D721Med (cell line): ENCODE measurements around the gene DHRS12.
A peak's percentile ranks its signal among the peaks of the same experiment; 100 is the strongest.

Experiments
- DNase-seq: peaks from one replicate; pipeline ENCODE4 v3.0.0; 2011; ENCODE audit warnings: low spot score; ENCODE audit not compliant: insufficient read length
- FAIRE-seq: peaks from 2 replicates; lab custom pipeline; 2011; peaks lifted over from hg19 to GRCh38; lab: Jason Lieb, UNC
- TF ChIP-seq, protein P1 (sequence below): IDR thresholded peaks from 2 replicates; pipeline ENCODE4 v1.5.1; 2012; ENCODE audit warnings: mild to moderate bottlenecking, control low read depth; ENCODE audit not compliant: insufficient read depth; ENCODE audit errors: missing control alignments

The DHRS12 gene

DNA sequence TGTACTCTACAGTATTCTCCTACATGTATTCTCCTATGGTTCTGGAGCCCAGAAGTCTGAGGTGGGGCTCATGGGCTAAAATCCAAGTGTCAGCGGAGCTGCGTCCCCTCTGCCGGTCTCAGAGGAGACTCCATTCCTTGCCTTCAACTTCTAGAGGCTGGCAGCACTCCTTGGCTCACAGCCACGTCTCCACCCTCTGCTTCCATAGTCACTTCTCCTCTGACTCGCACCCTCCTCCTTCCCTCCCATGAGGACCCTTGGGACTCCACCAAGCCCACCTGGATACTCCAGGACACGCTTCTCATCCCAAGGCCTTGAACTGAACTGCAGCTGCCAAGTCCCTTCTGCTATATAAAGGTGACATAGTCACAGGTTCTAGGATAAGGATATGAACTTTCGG, 27.8 kb downstream of the DHRS12 start:
- DNase-seq (no peak), FAIRE-seq (no peak)
- TF ChIP-seq, protein P1, sequence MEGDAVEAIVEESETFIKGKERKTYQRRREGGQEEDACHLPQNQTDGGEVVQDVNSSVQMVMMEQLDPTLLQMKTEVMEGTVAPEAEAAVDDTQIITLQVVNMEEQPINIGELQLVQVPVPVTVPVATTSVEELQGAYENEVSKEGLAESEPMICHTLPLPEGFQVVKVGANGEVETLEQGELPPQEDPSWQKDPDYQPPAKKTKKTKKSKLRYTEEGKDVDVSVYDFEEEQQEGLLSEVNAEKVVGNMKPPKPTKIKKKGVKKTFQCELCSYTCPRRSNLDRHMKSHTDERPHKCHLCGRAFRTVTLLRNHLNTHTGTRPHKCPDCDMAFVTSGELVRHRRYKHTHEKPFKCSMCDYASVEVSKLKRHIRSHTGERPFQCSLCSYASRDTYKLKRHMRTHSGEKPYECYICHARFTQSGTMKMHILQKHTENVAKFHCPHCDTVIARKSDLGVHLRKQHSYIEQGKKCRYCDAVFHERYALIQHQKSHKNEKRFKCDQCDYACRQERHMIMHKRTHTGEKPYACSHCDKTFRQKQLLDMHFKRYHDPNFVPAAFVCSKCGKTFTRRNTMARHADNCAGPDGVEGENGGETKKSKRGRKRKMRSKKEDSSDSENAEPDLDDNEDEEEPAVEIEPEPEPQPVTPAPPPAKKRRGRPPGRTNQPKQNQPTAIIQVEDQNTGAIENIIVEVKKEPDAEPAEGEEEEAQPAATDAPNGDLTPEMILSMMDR = no peak

DNA sequence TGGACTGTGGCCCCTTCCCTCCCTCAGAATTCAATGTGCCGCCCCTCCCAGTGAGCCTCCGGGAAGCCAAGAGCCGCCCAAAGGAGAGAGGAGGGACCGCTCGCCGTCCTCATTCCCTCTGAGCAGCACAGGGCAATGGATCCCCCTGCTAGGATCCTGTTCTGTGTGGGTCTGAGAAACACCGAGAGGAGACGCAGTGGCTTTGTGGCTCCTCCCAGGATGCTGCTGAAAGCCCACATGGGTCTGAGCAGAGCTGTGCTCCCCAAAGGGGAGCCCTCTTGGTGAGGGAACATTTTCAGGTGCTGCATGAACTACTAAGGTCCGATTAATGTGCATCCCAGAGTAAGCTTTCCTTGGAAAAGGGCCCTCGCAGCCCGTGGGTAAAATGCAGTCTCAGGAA, 30.4 kb downstream of the DHRS12 start:
- DNase-seq = no peak
- FAIRE-seq = no peak
- TF ChIP-seq, protein P1 = no peak

DNA sequence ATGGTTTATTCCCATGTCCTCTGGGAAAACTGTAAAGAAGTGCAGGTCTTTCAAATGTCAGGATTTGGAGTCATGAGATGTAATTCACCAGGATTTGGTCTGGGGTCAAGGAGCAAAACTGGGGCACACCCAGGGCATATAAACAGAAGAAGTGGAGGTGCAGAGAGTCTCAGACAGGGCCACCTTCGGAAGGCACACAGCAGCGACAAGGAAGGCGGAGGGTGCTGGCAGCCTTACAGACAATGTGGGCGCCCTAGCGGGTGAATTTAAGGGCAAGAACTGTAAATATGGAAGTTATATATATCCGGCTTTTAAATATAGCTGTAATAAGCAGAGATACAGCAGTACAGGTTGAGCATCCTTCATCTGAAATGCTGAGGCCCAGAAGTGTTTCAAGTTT, 31.2 kb downstream of the DHRS12 start:
- DNase-seq (no peak), FAIRE-seq (no peak)
- TF ChIP-seq, protein P1 = no peak

DNA sequence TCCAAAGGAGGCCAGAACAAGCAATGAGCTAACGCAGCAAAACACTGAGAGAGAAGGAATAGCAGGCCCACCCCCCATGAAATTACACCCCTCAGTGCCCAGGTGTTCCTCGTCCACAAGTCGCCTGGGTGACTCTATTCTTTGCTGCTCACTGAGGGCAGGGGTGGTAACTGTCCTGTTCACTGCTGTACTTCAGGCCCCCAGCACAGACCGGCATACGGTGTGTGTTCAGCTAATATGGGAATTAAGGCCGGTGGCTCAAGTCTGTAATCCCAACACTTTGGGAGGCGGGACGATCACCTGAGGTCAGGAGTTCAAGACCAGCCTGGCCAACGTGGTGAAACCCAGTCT, 31.9 kb downstream of the DHRS12 start:
- DNase-seq (no peak), FAIRE-seq (no peak)
- TF ChIP-seq, protein P1 = no peak

DNA sequence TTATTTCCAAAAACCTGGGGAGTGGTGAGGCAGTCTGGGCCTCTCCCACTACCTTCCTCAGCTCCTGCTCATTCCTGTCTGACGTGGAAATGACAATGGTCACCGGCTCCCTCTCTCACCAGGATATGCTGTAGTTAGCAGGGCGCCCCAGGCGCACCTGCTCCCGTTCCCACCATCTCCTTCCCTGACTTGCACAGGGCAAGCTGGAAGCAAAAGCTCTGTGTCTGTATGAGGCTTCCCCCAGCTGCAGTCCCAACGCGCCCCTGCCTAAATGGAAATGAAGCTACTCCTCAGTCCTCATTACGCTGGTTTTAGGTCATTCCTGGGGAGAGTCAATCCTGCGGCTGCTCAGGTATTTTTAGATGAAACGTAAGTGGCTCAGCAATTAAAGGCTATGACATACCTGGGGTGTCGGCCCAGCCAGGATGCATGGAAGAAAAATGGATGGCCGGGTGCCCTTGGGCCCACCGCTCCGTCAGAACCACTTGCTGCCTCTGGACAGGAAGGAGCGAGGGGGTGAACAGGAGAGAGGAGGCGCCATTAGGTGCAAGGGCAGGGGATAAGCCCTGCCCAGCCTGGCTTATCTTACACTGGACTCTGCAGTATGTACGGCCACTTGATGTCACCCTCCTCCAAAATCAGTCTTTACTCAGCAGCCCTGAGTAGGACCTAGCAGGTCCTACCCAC, 32.4 kb downstream of the DHRS12 start:
- DNase-seq (no peak), FAIRE-seq (no peak)
- TF ChIP-seq, protein P1 = peak; percentile 7

DNA sequence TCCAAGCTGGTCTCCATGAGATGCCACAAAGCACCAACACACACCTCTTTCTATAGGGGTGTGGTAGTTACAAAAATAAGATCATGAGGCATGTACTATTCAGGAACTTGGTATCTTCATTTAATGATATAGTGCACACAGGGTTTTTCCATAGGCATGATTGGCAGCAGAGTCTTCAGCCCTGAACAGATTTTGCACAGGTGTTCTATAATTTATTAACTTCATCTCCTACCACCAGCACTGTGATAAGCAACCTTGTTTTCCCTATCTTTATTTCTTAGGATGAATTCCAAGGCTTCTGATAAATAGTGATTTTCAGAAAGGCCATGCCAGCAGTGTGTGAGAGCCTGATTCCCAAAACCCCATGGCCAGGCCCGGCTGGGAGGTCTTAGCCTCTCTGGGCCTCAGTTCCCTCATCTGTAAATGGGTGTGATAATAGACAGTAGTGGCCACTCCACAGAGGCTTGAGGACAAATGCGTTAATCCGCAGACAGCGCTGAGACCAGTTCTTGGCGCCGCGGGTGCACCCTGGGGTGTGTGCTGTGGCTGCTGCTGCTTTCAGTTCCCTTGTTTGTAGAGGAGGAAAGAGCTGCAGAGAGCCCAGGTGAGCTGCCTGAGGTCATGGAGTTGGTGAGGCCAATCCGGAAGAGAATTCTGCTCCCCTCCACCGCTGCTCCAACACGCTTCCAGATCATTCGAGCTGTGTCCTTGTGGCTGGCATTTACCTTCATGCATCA, 33.1 kb downstream of the DHRS12 start:
- FAIRE-seq (no peak), DNase-seq (no peak)
- TF ChIP-seq, protein P1 = no peak

DNA sequence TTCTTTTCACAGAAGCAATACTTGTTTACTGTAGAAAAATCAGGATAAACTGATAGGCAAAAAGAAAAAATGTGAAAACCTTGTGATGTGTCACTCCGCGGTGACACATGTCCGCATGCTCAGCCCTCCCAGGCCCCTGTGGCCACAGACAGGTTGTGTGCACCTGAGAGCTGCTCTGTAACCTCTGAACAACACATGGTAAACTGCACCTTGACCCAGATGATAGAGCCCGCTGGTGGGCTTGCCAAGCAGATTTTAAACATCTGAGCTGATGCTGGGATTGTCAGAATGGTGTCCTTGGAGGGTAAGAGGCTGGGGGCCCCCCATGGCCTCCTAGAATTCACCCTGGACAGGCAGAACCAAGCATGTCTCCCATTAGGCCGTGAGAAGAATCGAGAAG, 33.8 kb downstream of the DHRS12 start:
- TF ChIP-seq, protein P1 = no peak

More for the DNA sequence above, 33.8 kb downstream of the DHRS12 start:
- DNase-seq (no peak), FAIRE-seq (no peak)
